AG10803 (cell line): ENCODE data around the gene MUC20.

Experiments
- DNase-seq: peaks from one replicate; pipeline ENCODE4 v3.0.0; 2010; ENCODE audit warnings: low read depth
- H3K4me3 ChIP-seq: 2 replicates; pipeline ENCODE4 v1.5.1; 2011; ENCODE audit warnings: mild to moderate bottlenecking, low read length, control low read depth
- TF ChIP-seq, protein P1 (sequence below): conservative IDR thresholded peaks from 2 replicates; pipeline ENCODE4 v1.5.1; 2011; ENCODE audit warnings: mild to moderate bottlenecking, low read length, control low read depth, inconsistent platforms

The MUC20 gene

DNA sequence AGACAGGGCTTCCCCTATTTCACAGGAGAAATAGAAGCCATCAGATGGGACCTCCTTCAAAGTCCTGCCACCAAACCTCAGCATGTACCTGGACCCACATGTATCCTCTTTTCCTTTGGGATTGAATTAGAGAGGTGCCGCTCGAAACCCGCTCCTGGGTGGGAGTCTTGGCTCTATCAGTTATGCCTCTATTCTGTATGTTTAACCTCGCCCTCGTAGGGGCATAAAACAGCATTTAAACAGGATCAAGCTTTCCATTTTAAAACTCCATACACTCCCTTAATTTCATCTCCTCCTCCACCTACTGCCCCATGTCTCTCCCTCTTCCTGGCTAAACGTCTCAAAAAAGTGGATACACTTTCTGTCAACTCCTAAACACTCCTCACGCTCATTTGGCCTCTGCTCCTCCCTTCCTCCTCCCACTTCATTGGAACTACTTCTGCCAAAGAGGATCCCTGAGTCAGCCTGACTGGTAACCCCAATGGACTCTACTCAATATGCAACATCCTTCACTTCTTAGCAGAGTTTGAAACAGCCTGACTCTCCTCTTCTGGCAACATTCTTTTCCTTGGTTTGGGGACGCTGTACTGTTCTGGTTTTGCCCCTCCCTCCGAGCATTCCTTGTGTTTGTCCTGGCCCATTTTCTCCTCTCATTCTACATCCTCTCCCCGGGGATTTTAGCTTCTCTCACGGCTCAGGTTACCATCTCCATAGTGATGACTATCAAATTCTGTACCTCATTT lies 23.0 kb upstream of the MUC20 start:
- peak; percentile 93 for DNase-seq
- H3K4me3 ChIP-seq: no peak overlapping the region
- TF ChIP-seq, protein P1, sequence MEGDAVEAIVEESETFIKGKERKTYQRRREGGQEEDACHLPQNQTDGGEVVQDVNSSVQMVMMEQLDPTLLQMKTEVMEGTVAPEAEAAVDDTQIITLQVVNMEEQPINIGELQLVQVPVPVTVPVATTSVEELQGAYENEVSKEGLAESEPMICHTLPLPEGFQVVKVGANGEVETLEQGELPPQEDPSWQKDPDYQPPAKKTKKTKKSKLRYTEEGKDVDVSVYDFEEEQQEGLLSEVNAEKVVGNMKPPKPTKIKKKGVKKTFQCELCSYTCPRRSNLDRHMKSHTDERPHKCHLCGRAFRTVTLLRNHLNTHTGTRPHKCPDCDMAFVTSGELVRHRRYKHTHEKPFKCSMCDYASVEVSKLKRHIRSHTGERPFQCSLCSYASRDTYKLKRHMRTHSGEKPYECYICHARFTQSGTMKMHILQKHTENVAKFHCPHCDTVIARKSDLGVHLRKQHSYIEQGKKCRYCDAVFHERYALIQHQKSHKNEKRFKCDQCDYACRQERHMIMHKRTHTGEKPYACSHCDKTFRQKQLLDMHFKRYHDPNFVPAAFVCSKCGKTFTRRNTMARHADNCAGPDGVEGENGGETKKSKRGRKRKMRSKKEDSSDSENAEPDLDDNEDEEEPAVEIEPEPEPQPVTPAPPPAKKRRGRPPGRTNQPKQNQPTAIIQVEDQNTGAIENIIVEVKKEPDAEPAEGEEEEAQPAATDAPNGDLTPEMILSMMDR: no peak

DNA sequence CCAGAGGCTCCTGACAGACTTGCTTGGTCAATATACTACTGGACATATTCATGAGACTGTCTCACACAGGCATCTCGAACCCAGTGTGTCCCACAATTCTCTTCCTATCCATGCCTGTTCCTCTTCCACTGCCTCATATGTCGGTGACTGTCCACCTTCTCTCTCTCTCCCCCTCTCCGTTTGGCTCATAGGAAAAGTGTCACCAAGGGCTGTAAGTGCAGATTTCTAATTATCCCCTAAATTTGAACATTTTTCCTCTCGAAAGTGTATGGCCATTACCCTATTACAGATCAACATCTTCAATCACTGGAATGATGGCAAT lies 22.5 kb upstream of the MUC20 start:
- TF ChIP-seq, protein P1: no peak
- H3K4me3 ChIP-seq: no peak overlapping the region
- DNase-seq: no peak

DNA sequence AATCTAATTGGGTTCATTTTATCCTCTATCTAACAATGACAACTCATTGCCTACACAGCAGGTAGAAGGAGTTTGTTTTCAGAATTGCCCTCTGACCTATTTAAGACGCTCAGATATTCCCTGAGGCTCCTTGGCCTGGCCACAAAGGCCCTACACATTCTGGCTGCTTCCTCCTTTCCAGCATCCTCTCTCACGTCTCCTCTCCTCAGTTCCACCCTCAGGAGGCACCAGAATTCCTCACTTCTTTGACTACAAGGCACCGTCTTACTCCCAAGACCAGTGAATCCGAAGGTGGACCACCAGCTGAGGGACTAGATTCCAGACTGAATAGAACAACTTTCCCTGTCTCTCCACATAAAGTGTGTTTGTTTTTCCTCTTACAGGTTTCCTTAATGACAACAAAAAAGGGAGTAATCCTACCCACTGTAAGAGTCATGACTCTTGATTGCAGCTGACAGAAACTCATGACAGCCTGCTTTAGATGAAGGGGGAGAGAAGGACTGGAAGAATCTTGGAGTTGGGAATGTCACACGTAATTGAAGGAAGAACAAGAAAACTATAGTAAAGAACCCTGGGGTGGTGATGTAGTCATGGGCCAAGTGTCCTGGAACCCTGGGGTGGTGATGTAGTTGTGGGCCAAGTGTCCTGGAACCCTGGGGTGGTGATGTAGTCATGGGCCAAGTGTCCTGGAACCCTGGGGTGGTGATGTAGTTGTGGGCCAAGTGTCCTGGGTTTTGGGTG lies 22.0 kb upstream of the MUC20 start:
- TF ChIP-seq, protein P1: no peak
- DNase-seq: no peak
- H3K4me3 ChIP-seq: no peak overlapping the region

DNA sequence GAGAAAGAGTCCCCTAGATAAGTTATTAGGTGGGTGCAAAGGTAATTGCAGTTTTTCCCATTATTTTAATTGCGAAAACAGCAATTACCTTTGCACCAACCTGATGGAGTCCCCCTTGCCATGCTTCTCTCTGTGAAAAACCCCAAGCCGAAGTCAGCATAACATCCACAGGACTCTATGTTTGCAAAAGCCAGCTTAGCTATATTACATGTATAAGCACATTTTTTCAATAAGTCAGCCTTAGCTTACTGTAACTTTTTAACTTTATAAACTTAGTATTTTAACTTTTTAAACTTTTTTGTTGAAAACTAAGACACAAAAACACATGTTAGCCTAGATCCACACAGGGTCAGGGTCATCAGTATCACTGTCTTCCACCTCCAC lies 21.4 kb upstream of the MUC20 start:
- TF ChIP-seq, protein P1: no peak
- H3K4me3 ChIP-seq: no peak overlapping the region

DNA sequence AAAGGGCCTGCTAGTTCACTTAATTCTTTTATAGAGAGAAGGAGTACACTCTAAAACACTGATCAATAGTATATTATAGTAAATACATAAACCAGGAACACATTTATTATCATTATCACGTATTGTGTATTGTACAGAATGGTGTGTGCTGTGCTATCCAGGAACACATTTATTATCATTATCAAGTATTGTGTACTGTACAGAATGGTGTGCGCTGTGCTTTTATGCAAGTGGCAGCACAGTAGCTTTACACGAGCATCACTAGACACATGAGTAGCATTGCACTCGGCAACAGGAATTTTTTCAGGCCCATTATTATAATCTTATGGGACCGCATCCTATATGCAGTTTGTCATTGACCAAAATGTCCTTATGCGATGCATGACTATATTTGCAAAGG lies 20.9 kb upstream of the MUC20 start:
- TF ChIP-seq, protein P1: no peak
- DNase-seq: no peak
- no peak overlapping the region for H3K4me3 ChIP-seq

More for the DNA sequence above, 21.4 kb upstream of the MUC20 start:
- DNase-seq: no peak

DNA sequence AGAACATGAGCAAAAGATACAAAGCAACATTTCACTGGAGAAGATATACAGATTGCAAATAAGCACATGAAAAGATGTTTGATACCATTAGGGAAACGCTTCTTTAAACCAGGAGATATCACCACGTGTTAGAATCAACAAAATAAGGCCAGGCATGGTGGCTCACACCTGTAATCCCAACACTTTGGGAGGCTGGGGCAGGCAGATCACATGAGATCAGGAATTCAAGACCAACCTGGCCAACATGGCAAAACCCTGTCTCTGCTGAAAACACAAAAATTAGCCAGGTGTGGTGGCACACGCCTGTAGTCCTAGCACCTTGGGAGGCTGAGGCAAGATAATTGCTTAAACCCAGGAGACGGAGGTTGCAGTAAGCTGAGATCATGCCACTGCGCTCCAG lies 20.5 kb upstream of the MUC20 start:
- no peak for DNase-seq
- TF ChIP-seq, protein P1: no peak
- H3K4me3 ChIP-seq: no peak overlapping the region
